Mesenchymal stem cell (in vitro differentiated cells and primary cell): ENCODE measurements around the gene OSM.
A peak's percentile ranks its signal among the peaks of the same experiment; 100 is the strongest.

ENCODE experiments used
- DNase-seq: peaks from one replicate; pipeline ENCODE4 v3.0.0-alpha.2; 2013
- H2AFZ ChIP-seq: one replicate; pipeline ENCODE4 v1.6.1; 2013; ENCODE audit warnings: low read depth, mild to moderate bottlenecking, control low read depth, inconsistent platforms, low read length, moderate library complexity
- H2AK5ac ChIP-seq: 2 replicates; pipeline ENCODE4 v1.6.1; 2013; ENCODE audit warnings: low read length, moderate library complexity, mild to moderate bottlenecking, inconsistent platforms; ENCODE audit not compliant: severe bottlenecking
- H2BK120ac ChIP-seq: one replicate; pipeline ENCODE4 v1.6.1; 2013; ENCODE audit warnings: low read depth, mild to moderate bottlenecking, inconsistent platforms, low read length, moderate library complexity
- H2BK12ac ChIP-seq, 2 experiments: one replicate each; pipeline ENCODE4 v1.6.1; 2013; ENCODE audit warnings: inconsistent platforms in 2 of 2, low read length in 2 of 2, mild to moderate bottlenecking in 2 of 2, moderate library complexity in 2 of 2, control low read depth in 1 of 2
- H2BK15ac ChIP-seq: one replicate; pipeline ENCODE4 v1.6.1; 2013; ENCODE audit warnings: mild to moderate bottlenecking, low read depth, inconsistent platforms; ENCODE audit not compliant: poor library complexity, severe bottlenecking
- H2BK5ac ChIP-seq: 2 replicates; pipeline ENCODE4 v1.6.1; 2013; ENCODE audit warnings: low read depth, mild to moderate bottlenecking, low read length, control low read depth, inconsistent platforms; ENCODE audit not compliant: poor library complexity, severe bottlenecking
- H3K14ac ChIP-seq, 2 experiments: one replicate each; pipeline ENCODE4 v1.6.1; 2013; ENCODE audit warnings: inconsistent platforms in 2 of 2, low read length in 2 of 2, control low read depth in 1 of 2, mild to moderate bottlenecking in 1 of 2, moderate library complexity in 1 of 2
- H3K18ac ChIP-seq, 2 experiments: one replicate each; pipeline ENCODE4 v1.6.1; 2013; ENCODE audit warnings: inconsistent platforms in 2 of 2, low read length in 2 of 2, control low read depth in 1 of 2, low read depth in 1 of 2, mild to moderate bottlenecking in 1 of 2
- H3K23ac ChIP-seq, 2 experiments: one replicate each; pipeline ENCODE4 v1.6.1; 2013; ENCODE audit warnings: inconsistent platforms in 2 of 2, low read length in 2 of 2, mild to moderate bottlenecking in 2 of 2, moderate library complexity in 2 of 2, control low read depth in 1 of 2
- H3K27ac ChIP-seq: 2 replicates; pipeline ENCODE4 v1.5.1; 2013; ENCODE audit warnings: mild to moderate bottlenecking, moderate library complexity, low read length, control low read depth, inconsistent platforms; ENCODE audit not compliant: poor library complexity, severe bottlenecking
- H3K27me3 ChIP-seq, 2 experiments: 2 replicates each; pipeline versions ENCODE4 v1.6.1 to v1.7.0; 2013; ENCODE audit warnings: low read length in 2 of 2, mild to moderate bottlenecking in 2 of 2, moderate library complexity in 2 of 2, control low read depth in 1 of 2, inconsistent platforms in 1 of 2; ENCODE audit not compliant: control insufficient read depth in 1 of 2, insufficient read depth in 1 of 2
- H3K36me3 ChIP-seq, 2 experiments: 2 replicates each; pipeline versions ENCODE4 v1.6.1 to v1.7.0; 2013; ENCODE audit warnings: low read length in 2 of 2, control low read depth in 1 of 2, inconsistent platforms in 1 of 2, low read depth in 1 of 2, mild to moderate bottlenecking in 1 of 2; ENCODE audit not compliant: insufficient read depth in 2 of 2, control insufficient read depth in 1 of 2
- H3K4ac ChIP-seq, 2 experiments: one replicate each; pipeline ENCODE4 v1.6.1; 2013; ENCODE audit warnings: inconsistent platforms in 2 of 2, low read length in 2 of 2, mild to moderate bottlenecking in 2 of 2, moderate library complexity in 2 of 2, control low read depth in 1 of 2, low read depth in 1 of 2
- H3K4me1 ChIP-seq: 2 replicates; pipeline ENCODE4 v1.6.1; 2013; ENCODE audit warnings: low read depth, low read length, control low read depth; ENCODE audit not compliant: control insufficient read depth, insufficient read depth
- H3K4me2 ChIP-seq: 2 replicates; pipeline ENCODE4 v1.6.1; 2013; ENCODE audit warnings: low read length, mild to moderate bottlenecking, inconsistent platforms; ENCODE audit not compliant: poor library complexity, severe bottlenecking
- H3K4me3 ChIP-seq, 2 experiments: 2 replicates each; pipeline versions ENCODE4 v1.5.1 to v1.7.0; 2013; ENCODE audit warnings: low read length in 2 of 2, mild to moderate bottlenecking in 2 of 2, control low read depth in 1 of 2, low read depth in 1 of 2; ENCODE audit not compliant: insufficient read depth in 1 of 2
- H3K79me1 ChIP-seq: replicated peaks from 2 replicates; pipeline ENCODE4 v1.6.1; 2013; ENCODE audit warnings: mild to moderate bottlenecking, control low read depth, low read length, inconsistent platforms; ENCODE audit not compliant: poor library complexity, severe bottlenecking
- H3K9ac ChIP-seq: 2 replicates; pipeline ENCODE4 v1.7.0; 2013; ENCODE audit warnings: mild to moderate bottlenecking, low read length, moderate library complexity
- H3K9me3 ChIP-seq: 2 replicates; pipeline ENCODE4 v1.7.0; 2013; ENCODE audit warnings: mild to moderate bottlenecking, low read length; ENCODE audit not compliant: control insufficient read depth
- H4K8ac ChIP-seq: one replicate; pipeline ENCODE4 v1.6.1; 2013; ENCODE audit warnings: inconsistent platforms, mild to moderate bottlenecking, low read length, moderate library complexity
- H4K91ac ChIP-seq: one replicate; pipeline ENCODE4 v1.6.1; 2013; ENCODE audit warnings: mild to moderate bottlenecking, low read length, inconsistent platforms
- WGBS: methylation state at CpG from one replicate; pipeline ENCODE4 v1.1.7; 2013; ENCODE audit warnings: mixed read lengths; 5-methylcytosine and 5-hydroxymethylcytosine counted together

OSM gene

GRCh38 chr22:30254314-30254713 is 12.3 kb downstream of the OSM start:
- peak overlapping the region in 1 of 2 experiments; percentile 16 for H2BK12ac ChIP-seq

GRCh38 chr22:30253205-30253852 is 13.3 kb downstream of the OSM start:
- Histone ChIP-seq H3K9me3 (no peaks in the 10 kb centered on the region), H3K4ac (no peak overlapping the region), H3K14ac (peak overlapping the region in 1 of 2 experiments; percentile 39), H3K4me3 (no peak overlapping the region), H3K23ac (no peak overlapping the region), H2BK15ac (peak overlapping the region; percentile 38), H3K79me1 (peaks cover 1% of the 10 kb centered on the region), H2AK5ac (peak overlapping the region; percentile 91), H2BK12ac (peak overlapping the region; percentile 17 to 30), H3K4me2 (no peak overlapping the region), H4K91ac (peak overlapping the region; percentile 9), H2AFZ (no peak overlapping the region), H3K27me3 (no peaks in the 10 kb centered on the region), H3K4me1 (peaks cover 80% of the 10 kb centered on the region), H3K36me3 (no peaks in the 10 kb centered on the region), H4K8ac (peak overlapping the region; percentile 40), H3K27ac (peak overlapping the region; percentile 98), H2BK5ac (peak overlapping the region; percentile 34), H2BK120ac (no peak overlapping the region), H3K18ac (peak overlapping the region; percentile 12 to 63), H3K9ac (peak overlapping the region; percentile 68)
- WGBS = 70% methylated on average over 21 of the region's 22 CpGs
- no peak for DNase-seq

More at GRCh38 chr22:30254314-30254713, 12.3 kb downstream of the OSM start:
- H3K4me3 ChIP-seq = no peak overlapping the region
- peak overlapping the region; percentile 51 for H2BK120ac ChIP-seq
- H2AK5ac ChIP-seq = peak overlapping the region; percentile 93
- H2AFZ ChIP-seq = no peak overlapping the region
- H2BK5ac ChIP-seq = peak overlapping the region; percentile 11
- no peaks in the 10 kb centered on the region for H3K27me3 ChIP-seq
- no peak overlapping the region for H3K4me2 ChIP-seq
- WGBS = 78% methylated on average over 6 of the region's 6 CpGs
- no peak for DNase-seq
- H3K23ac ChIP-seq = no peak overlapping the region
- peak overlapping the region in 1 of 2 experiments; percentile 18 for H3K18ac ChIP-seq
- no peaks in the 10 kb centered on the region for H3K9me3 ChIP-seq
- no peak overlapping the region for H4K8ac ChIP-seq
- no peak overlapping the region for H3K14ac ChIP-seq
- H2BK15ac ChIP-seq = peak overlapping the region; percentile 26
- peaks cover 70% of the 10 kb centered on the region for H3K4me1 ChIP-seq
- H3K27ac ChIP-seq = peak overlapping the region; percentile 98
- no peak overlapping the region for H3K9ac ChIP-seq
- no peaks in the 10 kb centered on the region for H3K36me3 ChIP-seq
- no peak overlapping the region for H4K91ac ChIP-seq
- peaks cover 1% of the 10 kb centered on the region for H3K79me1 ChIP-seq
- no peak overlapping the region for H3K4ac ChIP-seq

GRCh38 chr22:30252411-30253204 is 14.0 kb downstream of the OSM start:
- Histone ChIP-seq H3K18ac (peak overlapping the region; percentile 12 to 63), H2BK120ac (no peak overlapping the region), H2BK15ac (peak overlapping the region; percentile 38), H3K4me3 (no peak overlapping the region), H3K4me2 (no peak overlapping the region), H3K4me1 (peaks cover 81% of the 10 kb centered on the region), H2AFZ (no peak overlapping the region), H3K14ac (peak overlapping the region in 1 of 2 experiments; percentile 39), H3K23ac (no peak overlapping the region), H3K4ac (no peak overlapping the region), H3K36me3 (no peaks in the 10 kb centered on the region), H3K79me1 (peaks cover 1% of the 10 kb centered on the region), H2BK5ac (peak overlapping the region; percentile 47), H4K8ac (peak overlapping the region; percentile 40), H4K91ac (peak overlapping the region; percentile 9), H2BK12ac (peak overlapping the region; percentile 30 to 49), H3K27me3 (no peaks in the 10 kb centered on the region), H3K9ac (no peak overlapping the region), H3K27ac (peak overlapping the region; percentile 98), H2AK5ac (peak overlapping the region; percentile 61), H3K9me3 (no peaks in the 10 kb centered on the region)
- DNase-seq = no peak
- 92% methylated on average over 22 of the region's 22 CpGs for WGBS

GRCh38 chr22:30251711-30252110 is 14.9 kb downstream of the OSM start:
- H3K36me3 ChIP-seq = no peaks in the 10 kb centered on the region
- H3K9me3 ChIP-seq = no peaks in the 10 kb centered on the region
- H4K8ac ChIP-seq = no peak overlapping the region
- peaks cover 1% of the 10 kb centered on the region for H3K79me1 ChIP-seq
- no peak overlapping the region for H3K4me3 ChIP-seq
- no peak overlapping the region for H3K18ac ChIP-seq
- 70% methylated on average over 10 of the region's 10 CpGs for WGBS
- H3K9ac ChIP-seq = no peak overlapping the region
- no peak overlapping the region for H4K91ac ChIP-seq
- H3K23ac ChIP-seq = no peak overlapping the region
- H3K4me2 ChIP-seq = no peak overlapping the region
- H2AK5ac ChIP-seq = peak overlapping the region; percentile 100
- no peak overlapping the region for H3K14ac ChIP-seq
- no peaks in the 10 kb centered on the region for H3K27me3 ChIP-seq
- H2BK120ac ChIP-seq = peak overlapping the region; percentile 13
- H2AFZ ChIP-seq = no peak overlapping the region
- H3K27ac ChIP-seq = peak overlapping the region; percentile 98
- peak overlapping the region in 1 of 2 experiments; percentile 56 for H2BK12ac ChIP-seq
- H2BK5ac ChIP-seq = peak overlapping the region; percentile 90
- H3K4me1 ChIP-seq = peaks cover 80% of the 10 kb centered on the region
- peak overlapping the region; percentile 52 for H2BK15ac ChIP-seq
- peak; percentile 56 for DNase-seq
- H3K4ac ChIP-seq = no peak overlapping the region
